Immature natural killer cell (primary cell): Measurements from ENCODE around the gene NPHP3. TPM values are rescaled to one million over a fixed set of nuclear protein-coding genes. Genes with fewer than 3 reads are reported as not detected.
A peak's percentile ranks its signal among the peaks of the same experiment; 100 is the strongest.

ENCODE experiments used
- DNase-seq, 3 donors: peaks; one replicate each; pipeline ENCODE4 v3.0.0; 2022; ENCODE audit warnings: mixed read lengths in 1 of 3
- H3K27ac Mint-ChIP-seq, 6 donors: one replicate each; pipeline ENCODE4 v1.8.0; 2020; ENCODE audit warnings: mixed read lengths in 6 of 6, mild to moderate bottlenecking in 5 of 6, inconsistent platforms in 4 of 6, moderate library complexity in 3 of 6
- H3K27me3 Mint-ChIP-seq, 3 donors: one replicate each; pipeline ENCODE4 v1.8.0; 2020 to 2021; ENCODE audit warnings: low read depth in 3 of 3, mild to moderate bottlenecking in 3 of 3, mixed read lengths in 3 of 3, moderate library complexity in 3 of 3, inconsistent platforms in 1 of 3
- H3K36me3 Mint-ChIP-seq, 3 donors: one replicate each; pipeline ENCODE4 v1.8.0; 2020; ENCODE audit warnings: mixed read lengths in 3 of 3, inconsistent platforms in 2 of 3, mild to moderate bottlenecking in 2 of 3
- H3K4me1 Mint-ChIP-seq, 2 donors: one replicate each; pipeline ENCODE4 v1.8.0; 2020; ENCODE audit warnings: inconsistent platforms in 2 of 2, mild to moderate bottlenecking in 2 of 2, mixed read lengths in 2 of 2, moderate library complexity in 1 of 2
- H3K4me3 Mint-ChIP-seq, 5 donors: one replicate each; pipeline ENCODE4 v1.8.0; 2020; ENCODE audit warnings: mild to moderate bottlenecking in 5 of 5, mixed read lengths in 5 of 5, inconsistent platforms in 3 of 5, moderate library complexity in 3 of 5
- H3K9me3 Mint-ChIP-seq, 6 donors: one replicate each; pipeline ENCODE4 v1.8.0; 2020; ENCODE audit warnings: mild to moderate bottlenecking in 6 of 6, mixed read lengths in 6 of 6, inconsistent platforms in 4 of 6, moderate library complexity in 3 of 6
- polyA plus RNA-seq, 3 donors: library from polyadenylated mRNA; unstranded; fragments of 300-500 nt; fragmentation: Illumina TruSeq; gene quantifications; one replicate each; pipeline ENCODE4 v1.2.3, GENCODE V29; 2021

Gene NPHP3
- polyA plus RNA-seq, 3 donors from 2014 or later, result 1.3 to 1.8 TPM; not detected in 1

- peaks cover 0 to 2% (median 0%) of the 10 kb centered on the region in 6 donors for H3K9me3 Mint-ChIP-seq
- H3K36me3 Mint-ChIP-seq, result peaks cover 4 to 9% (median 8%) of the 10 kb centered on the region in 3 donors
- H3K4me1 Mint-ChIP-seq, result peaks cover 22 to 45% of the 10 kb centered on the region in 2 donors
- H3K27me3 Mint-ChIP-seq, result peaks cover 2 to 6% (median 3%) of the 10 kb centered on the region in 3 donors
- H3K27ac Mint-ChIP-seq, result peak overlapping the region; percentile 51 to 83 (median 78)
- H3K4me3 Mint-ChIP-seq, result peak overlapping the region; percentile 86 to 92 (median 89)
- DNase-seq, result no peak
Measured at GRCh38 chr3:132721479-132722164, 587 bp downstream of the NPHP3 start.

- peaks cover 22 to 45% of the 10 kb centered on the region in 2 donors for H3K4me1 Mint-ChIP-seq
- peak overlapping the region; percentile 37 to 91 (median 66) for H3K4me3 Mint-ChIP-seq
- DNase-seq, result no peak
- peaks cover 7 to 13% (median 9%) of the 10 kb centered on the region in 3 donors for H3K36me3 Mint-ChIP-seq
- H3K27me3 Mint-ChIP-seq, result peaks cover 2 to 6% (median 3%) of the 10 kb centered on the region in 3 donors
- H3K9me3 Mint-ChIP-seq, result peaks cover 0 to 2% (median 0%) of the 10 kb centered on the region in 6 donors
- H3K27ac Mint-ChIP-seq, result peak overlapping the region in 2 of 6 donors; percentile 29 to 50
Measured at GRCh38 chr3:132720228-132720627, 2.0 kb downstream of the NPHP3 start.

- peaks cover 0 to under 1% (median 0%) of the 10 kb centered on the region in 6 donors for H3K9me3 Mint-ChIP-seq
- peaks cover 0 to 4% (median 2%) of the 10 kb centered on the region in 3 donors for H3K27me3 Mint-ChIP-seq
- H3K4me3 Mint-ChIP-seq, result no peak overlapping the region
- H3K36me3 Mint-ChIP-seq, result peaks cover 14 to 18% (median 16%) of the 10 kb centered on the region in 3 donors
- peaks cover 12 to 33% of the 10 kb centered on the region in 2 donors for H3K4me1 Mint-ChIP-seq
- H3K27ac Mint-ChIP-seq, result no peak overlapping the region
- DNase-seq, result no peak
Measured at GRCh38 chr3:132716372-132716771, 5.8 kb downstream of the NPHP3 start.

- Mint-ChIP-seq H3K9me3 (no peaks in the 10 kb centered on the region), H3K27ac (no peak overlapping the region), H3K27me3 (no peaks in the 10 kb centered on the region), H3K4me3 (no peak overlapping the region), H3K4me1 (peaks cover 0 to 11% of the 10 kb centered on the region in 2 donors), H3K36me3 (peaks cover 24 to 28% (median 25%) of the 10 kb centered on the region in 3 donors)
- DNase-seq, result no peak
Measured at GRCh38 chr3:132713977-132714727, 8.1 kb downstream of the NPHP3 start.

GRCh38 chr3:132710311-132710710 is 11.9 kb downstream of the NPHP3 start:
- no peak overlapping the region for H3K27ac Mint-ChIP-seq
- peaks cover 19 to 45% (median 26%) of the 10 kb centered on the region in 3 donors for H3K36me3 Mint-ChIP-seq

GRCh38 chr3:132709761-132710160 is 12.4 kb downstream of the NPHP3 start:
- Mint-ChIP-seq H3K36me3 (peaks cover 19 to 45% (median 26%) of the 10 kb centered on the region in 3 donors), H3K4me1 (peaks cover 0 to 7% of the 10 kb centered on the region in 2 donors), H3K9me3 (no peaks in the 10 kb centered on the region), H3K27ac (no peak overlapping the region), H3K27me3 (no peaks in the 10 kb centered on the region), H3K4me3 (no peak overlapping the region)
- DNase-seq, result no peak

More at GRCh38 chr3:132710311-132710710, 11.9 kb downstream of the NPHP3 start:
- H3K9me3 Mint-ChIP-seq, result no peaks in the 10 kb centered on the region
- H3K27me3 Mint-ChIP-seq, result no peaks in the 10 kb centered on the region
- no peak for DNase-seq
- no peak overlapping the region for H3K4me3 Mint-ChIP-seq
- H3K4me1 Mint-ChIP-seq, result peaks cover 0 to 4% of the 10 kb centered on the region in 2 donors

GRCh38 chr3:132703733-132704132 is 18.5 kb downstream of the NPHP3 start:
- H3K27ac Mint-ChIP-seq, result no peak overlapping the region
- peaks cover 0 to 6% of the 10 kb centered on the region in 2 donors for H3K4me1 Mint-ChIP-seq
- no peak overlapping the region for H3K4me3 Mint-ChIP-seq
- peaks cover 25 to 52% (median 29%) of the 10 kb centered on the region in 3 donors for H3K36me3 Mint-ChIP-seq
- no peaks in the 10 kb centered on the region for H3K9me3 Mint-ChIP-seq
- no peaks in the 10 kb centered on the region for H3K27me3 Mint-ChIP-seq
- no peak for DNase-seq

GRCh38 chr3:132695422-132695821 is 26.8 kb downstream of the NPHP3 start:
- Mint-ChIP-seq H3K27me3 (peaks cover 0 to 3% (median 0%) of the 10 kb centered on the region in 3 donors), H3K27ac (peak overlapping the region in 1 of 6 donors; percentile 11), H3K4me3 (no peak overlapping the region), H3K36me3 (peaks cover 26 to 48% (median 29%) of the 10 kb centered on the region in 3 donors), H3K4me1 (no peaks in the 10 kb centered on the region), H3K9me3 (no peaks in the 10 kb centered on the region)
- DNase-seq, result no peak

- no peak overlapping the region for H3K4me3 Mint-ChIP-seq
Measured at GRCh38 chr3:132694991-132695390, 27.2 kb downstream of the NPHP3 start.

GRCh38 chr3:132690040-132690439 is 32.2 kb downstream of the NPHP3 start:
- no peak for DNase-seq
- H3K4me3 Mint-ChIP-seq, result no peak overlapping the region
- peaks cover 21 to 49% (median 34%) of the 10 kb centered on the region in 3 donors for H3K36me3 Mint-ChIP-seq
- H3K4me1 Mint-ChIP-seq, result no peaks in the 10 kb centered on the region
- peaks cover 0 to 3% (median 0%) of the 10 kb centered on the region in 3 donors for H3K27me3 Mint-ChIP-seq
- H3K27ac Mint-ChIP-seq, result no peak overlapping the region
- no peaks in the 10 kb centered on the region for H3K9me3 Mint-ChIP-seq

More at GRCh38 chr3:132694991-132695390, 27.2 kb downstream of the NPHP3 start:
- H3K27me3 Mint-ChIP-seq, result peaks cover 0 to 3% (median 0%) of the 10 kb centered on the region in 3 donors
- no peaks in the 10 kb centered on the region for H3K4me1 Mint-ChIP-seq
- DNase-seq, result no peak
- peaks cover 26 to 47% (median 26%) of the 10 kb centered on the region in 3 donors for H3K36me3 Mint-ChIP-seq
- H3K9me3 Mint-ChIP-seq, result no peaks in the 10 kb centered on the region
- no peak overlapping the region for H3K27ac Mint-ChIP-seq

GRCh38 chr3:132682201-132682600 is 40.0 kb downstream of the NPHP3 start:
- no peaks in the 10 kb centered on the region for H3K27me3 Mint-ChIP-seq
- no peak for DNase-seq
- no peaks in the 10 kb centered on the region for H3K9me3 Mint-ChIP-seq
- no peaks in the 10 kb centered on the region for H3K4me1 Mint-ChIP-seq
- H3K27ac Mint-ChIP-seq, result peak overlapping the region in 1 of 6 donors; percentile 55
- H3K36me3 Mint-ChIP-seq, result peaks cover 13 to 28% (median 18%) of the 10 kb centered on the region in 3 donors
- H3K4me3 Mint-ChIP-seq, result no peak overlapping the region

- Mint-ChIP-seq H3K9me3 (no peaks in the 10 kb centered on the region), H3K4me3 (no peak overlapping the region), H3K36me3 (peaks cover 12 to 32% (median 18%) of the 10 kb centered on the region in 3 donors), H3K4me1 (no peaks in the 10 kb centered on the region), H3K27ac (no peak overlapping the region), H3K27me3 (no peaks in the 10 kb centered on the region)
- no peak for DNase-seq
Measured at GRCh38 chr3:132681421-132681820, 40.8 kb downstream of the NPHP3 start.

- H3K27me3 Mint-ChIP-seq, result no peaks in the 10 kb centered on the region
- peak overlapping the region in 2 of 6 donors; percentile 2 to 18 for H3K27ac Mint-ChIP-seq
- H3K9me3 Mint-ChIP-seq, result no peaks in the 10 kb centered on the region
- DNase-seq, result no peak
- H3K36me3 Mint-ChIP-seq, result peaks cover 8 to 38% (median 18%) of the 10 kb centered on the region in 3 donors
- no peaks in the 10 kb centered on the region for H3K4me1 Mint-ChIP-seq
- H3K4me3 Mint-ChIP-seq, result no peak overlapping the region
Measured at GRCh38 chr3:132679911-132680310, 42.3 kb downstream of the NPHP3 start.

GRCh38 chr3:132675408-132675807 is 46.8 kb downstream of the NPHP3 start:
- Mint-ChIP-seq H3K27me3 (peaks cover 0 to 2% (median 0%) of the 10 kb centered on the region in 3 donors), H3K9me3 (no peaks in the 10 kb centered on the region), H3K27ac (peak overlapping the region in 1 of 6 donors; percentile 12), H3K4me1 (no peaks in the 10 kb centered on the region), H3K36me3 (peaks cover 11 to 34% (median 15%) of the 10 kb centered on the region in 3 donors), H3K4me3 (no peak overlapping the region)
- DNase-seq, result no peak
